ENCODE measurements around the gene SPATA25. TPM values are rescaled to one million over a fixed set of nuclear protein-coding genes. Genes with fewer than 3 reads are reported as not detected.

SPATA25 gene
- total RNA-seq, 1 experiment from 2014 or later: 1.8 TPM

GRCh38 chr20:45897692-45898091, 10.3 kb upstream of the SPATA25 start:
- DNase-seq (ENCODE audit: low read depth, low spot score): no peak
- no peak for ATAC-seq
- H3K9me3 ChIP-seq (ENCODE audit: control insufficient read depth, insufficient read depth, low read depth, low read length): no peaks in the 10 kb centered on the region
- H3K36me3 ChIP-seq (ENCODE audit: control insufficient read depth, insufficient read depth, low read length): peaks cover under 1% of the 10 kb centered on the region; the same call in 1 of the 2 replicates
- no peak overlapping the region for H3K27ac ChIP-seq (ENCODE audit: low read length)
- intact Hi-C loops (cut with micrococcal nuclease; ENCODE audit: unreplicated experiment) (no loop called here), in situ Hi-C loops (cut with HindIII; ENCODE audit: low pct_unique_long_range_greater_than_20kb, low sequenced_read_pairs) (no loop called here)
- BruUV-seq (replicated peaks): no TSS peak
- H3K4me1 ChIP-seq (ENCODE audit: control insufficient read depth, insufficient read depth, low read length): no peaks in the 10 kb centered on the region; the same call in 1 of the 2 replicates
- ChIA-PET POLR2A (no interaction called here), CTCF (no interaction called here)
- TF ChIP-seq CTCF (IDR thresholded peaks at IDR 0.05): no peak
- no peak for TF ChIP-seq REST (IDR thresholded peaks at IDR 0.05; ENCODE audit: insufficient read depth in 1 of 2, low read depth in 2 of 2, low read length in 1 of 2)
- TF ChIP-seq SIN3A (IDR thresholded peaks at IDR 0.05; ENCODE audit: borderline replicate concordance, insufficient read depth, low read depth, low read length): no peak
- no peak for TF ChIP-seq TCF7L2 (IDR thresholded peaks at IDR 0.05; ENCODE audit: low read depth, low read length)
- TF ChIP-seq POLR2AphosphoS5 (IDR thresholded peaks at IDR 0.05; ENCODE audit: low read depth, low read length): no peak
- no peaks in the 10 kb centered on the region for H3K27me3 ChIP-seq (ENCODE audit: control insufficient read depth, insufficient read depth, low read length)
- H3K4me3 ChIP-seq (ENCODE audit: low read depth in 2 of 2, low read length in 2 of 2): no peak overlapping the region

- Histone ChIP-seq H3K4me3 (ENCODE audit: low read depth in 2 of 2, low read length in 2 of 2) (no peak overlapping the region), H3K9me3 (ENCODE audit: control insufficient read depth, insufficient read depth, low read depth, low read length) (no peaks in the 10 kb centered on the region), H3K36me3 (ENCODE audit: control insufficient read depth, insufficient read depth, low read length) (peaks cover 3% of the 10 kb centered on the region; the same call in 1 of the 2 replicates), H3K27me3 (ENCODE audit: control insufficient read depth, insufficient read depth, low read length) (no peaks in the 10 kb centered on the region), H3K27ac (ENCODE audit: low read length) (no peak overlapping the region), H3K4me1 (ENCODE audit: control insufficient read depth, insufficient read depth, low read length) (peaks cover 3% of the 10 kb centered on the region)
- no TSS peak for BruUV-seq (replicated peaks)
- ATAC-seq: no peak
- CTCF ChIA-PET: no interaction called here
- in situ Hi-C loops (cut with HindIII; ENCODE audit: low pct_unique_long_range_greater_than_20kb, low sequenced_read_pairs) (no loop called here), intact Hi-C loops (cut with micrococcal nuclease; ENCODE audit: unreplicated experiment) (no loop called here)
- TF ChIP-seq POLR2AphosphoS5 (IDR thresholded peaks at IDR 0.05; ENCODE audit: low read depth, low read length) (no peak), TCF7L2 (IDR thresholded peaks at IDR 0.05; ENCODE audit: low read depth, low read length) (no peak)
- POLR2A ChIA-PET: no interaction called here
- no peak for DNase-seq (ENCODE audit: low read depth, low spot score)
These were observed 9.9 kb upstream of the SPATA25 start for GRCh38 chr20:45897289-45897688.

GRCh38 chr20:45896641-45897161, 9.3 kb upstream of the SPATA25 start:
- in situ Hi-C loops (cut with HindIII; ENCODE audit: low pct_unique_long_range_greater_than_20kb, low sequenced_read_pairs): no loop called here
- no TSS peak for BruUV-seq (replicated peaks)
- no peak for ATAC-seq
- POLR2A ChIA-PET: no interaction called here
- Histone ChIP-seq H3K4me3 (ENCODE audit: low read depth in 2 of 2, low read length in 2 of 2) (no peak overlapping the region), H3K27me3 (ENCODE audit: control insufficient read depth, insufficient read depth, low read length) (no peaks in the 10 kb centered on the region), H3K9me3 (ENCODE audit: control insufficient read depth, insufficient read depth, low read depth, low read length) (no peaks in the 10 kb centered on the region), H3K27ac (ENCODE audit: low read length) (no peak overlapping the region), H3K36me3 (ENCODE audit: control insufficient read depth, insufficient read depth, low read length) (peaks cover 3% of the 10 kb centered on the region; the same call in 1 of the 2 replicates), H3K4me1 (ENCODE audit: control insufficient read depth, insufficient read depth, low read length) (peaks cover 8% of the 10 kb centered on the region)
- TF ChIP-seq SIN3A (IDR thresholded peaks at IDR 0.05; ENCODE audit: borderline replicate concordance, insufficient read depth, low read depth, low read length) (no peak), REST (IDR thresholded peaks at IDR 0.05; ENCODE audit: insufficient read depth in 1 of 2, low read depth in 2 of 2, low read length in 1 of 2) (no peak), POLR2AphosphoS5 (IDR thresholded peaks at IDR 0.05; ENCODE audit: low read depth, low read length) (no peak), CTCF (IDR thresholded peaks at IDR 0.05) (no peak), TCF7L2 (IDR thresholded peaks at IDR 0.05; ENCODE audit: low read depth, low read length) (no peak)
- intact Hi-C loops (cut with micrococcal nuclease; ENCODE audit: unreplicated experiment): no loop called here
- DNase-seq (ENCODE audit: low read depth, low spot score): no peak
- CTCF ChIA-PET: no interaction called here
